OCI-LY3 (cell line): ENCODE results near the gene ACOX3.

Experiments
- EZH2phosphoT487 ChIP-seq: fragments of 200-600 bp; shearing (Covaris generic); IDR thresholded peaks from 2 replicates; pipeline ENCODE4 v1.6.1; 2018; ENCODE audit warnings: antibody characterized with exemption, mixed run types, low read depth
- TF ChIP-seq, protein P1 (sequence below): fragments of 200-600, 300-600 bp; sonication (generic); IDR thresholded peaks from 2 replicates; pipeline ENCODE4 v1.5.1; 2014; ENCODE audit warnings: antibody characterized with exemption, low read length, low read depth

GRCh38 chr4:8323947-8324555 lies 116.5 kb downstream of the ACOX3 start:
- TF ChIP-seq, protein P1, sequence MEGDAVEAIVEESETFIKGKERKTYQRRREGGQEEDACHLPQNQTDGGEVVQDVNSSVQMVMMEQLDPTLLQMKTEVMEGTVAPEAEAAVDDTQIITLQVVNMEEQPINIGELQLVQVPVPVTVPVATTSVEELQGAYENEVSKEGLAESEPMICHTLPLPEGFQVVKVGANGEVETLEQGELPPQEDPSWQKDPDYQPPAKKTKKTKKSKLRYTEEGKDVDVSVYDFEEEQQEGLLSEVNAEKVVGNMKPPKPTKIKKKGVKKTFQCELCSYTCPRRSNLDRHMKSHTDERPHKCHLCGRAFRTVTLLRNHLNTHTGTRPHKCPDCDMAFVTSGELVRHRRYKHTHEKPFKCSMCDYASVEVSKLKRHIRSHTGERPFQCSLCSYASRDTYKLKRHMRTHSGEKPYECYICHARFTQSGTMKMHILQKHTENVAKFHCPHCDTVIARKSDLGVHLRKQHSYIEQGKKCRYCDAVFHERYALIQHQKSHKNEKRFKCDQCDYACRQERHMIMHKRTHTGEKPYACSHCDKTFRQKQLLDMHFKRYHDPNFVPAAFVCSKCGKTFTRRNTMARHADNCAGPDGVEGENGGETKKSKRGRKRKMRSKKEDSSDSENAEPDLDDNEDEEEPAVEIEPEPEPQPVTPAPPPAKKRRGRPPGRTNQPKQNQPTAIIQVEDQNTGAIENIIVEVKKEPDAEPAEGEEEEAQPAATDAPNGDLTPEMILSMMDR = no peak
- TF ChIP-seq EZH2phosphoT487 = no peak
